ENCODE measurements around the gene TAF1.
"Not testable (repeated sequence)": the region's sequence is repeated elsewhere in the genome, so short reads cannot be mapped to it uniquely, and the experiment has no call there.

DNA sequence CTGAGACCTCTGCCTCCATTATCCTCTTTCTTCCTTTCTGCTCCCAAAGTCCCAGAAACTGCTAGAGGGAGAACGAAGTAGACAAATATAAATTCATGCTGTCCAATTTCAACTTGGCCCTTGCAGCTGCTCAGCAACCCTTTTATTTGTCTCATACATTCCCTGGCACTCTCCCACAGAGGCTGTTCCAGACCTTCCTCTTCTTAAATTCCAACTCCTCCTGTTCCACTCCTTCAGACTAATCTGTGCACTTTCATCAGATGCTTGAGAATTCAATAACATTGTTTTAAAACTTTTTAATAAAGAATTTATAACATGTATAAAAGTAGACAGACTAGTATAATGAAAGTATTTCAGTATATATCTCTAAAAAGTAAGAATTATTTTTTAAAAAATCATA is 49.2 kb upstream of the TAF1 start:
- not testable (repeated sequence) for TF ChIP-seq CTCF (IDR thresholded peaks at IDR 0.05; ENCODE audit: poor library complexity, severe bottlenecking); MXI1 (conservative IDR thresholded peaks at IDR 0.05; ENCODE audit: poor library complexity, severe bottlenecking); EP300 (conservative IDR thresholded peaks at IDR 0.05; ENCODE audit: poor library complexity, severe bottlenecking); REST (IDR thresholded peaks at IDR 0.05; ENCODE audit: borderline replicate concordance); RAD21 (conservative IDR thresholded peaks at IDR 0.05); EZH2 (IDR thresholded peaks at IDR 0.05; ENCODE audit: borderline replicate concordance, insufficient read depth, low read length, poor library complexity, severe bottlenecking); POLR2AphosphoS5 (IDR thresholded peaks at IDR 0.05); TAF1 (IDR thresholded peaks at IDR 0.05; ENCODE audit: low read depth); SMC3 (conservative IDR thresholded peaks at IDR 0.05; ENCODE audit: poor library complexity)

Measured in neural cell (in vitro differentiated cells).